Testis (tissue), 2 donors: ENCODE results near the gene MACROH2A1.

Experiments
- POLR2A ChIP-seq: fragments of 450-650 bp; IDR thresholded peaks from one replicate; pipeline ENCODE4 v1.6.1; 2017; ENCODE audit warnings: antibody characterized with exemption, mild to moderate bottlenecking, moderate library complexity
- TF ChIP-seq, protein P1 (sequence below), 3 experiments: fragments of 450-650 bp in 2 of 3; fragments of 200-600 bp in 1 of 3; sonication (generic) in 1 of 3; IDR thresholded peaks; one replicate each; pipeline ENCODE4 v1.5.1; 2016 to 2019; ENCODE audit warnings: antibody characterized with exemption in 3 of 3, mild to moderate bottlenecking in 2 of 3, moderate library complexity in 1 of 3

DNA sequence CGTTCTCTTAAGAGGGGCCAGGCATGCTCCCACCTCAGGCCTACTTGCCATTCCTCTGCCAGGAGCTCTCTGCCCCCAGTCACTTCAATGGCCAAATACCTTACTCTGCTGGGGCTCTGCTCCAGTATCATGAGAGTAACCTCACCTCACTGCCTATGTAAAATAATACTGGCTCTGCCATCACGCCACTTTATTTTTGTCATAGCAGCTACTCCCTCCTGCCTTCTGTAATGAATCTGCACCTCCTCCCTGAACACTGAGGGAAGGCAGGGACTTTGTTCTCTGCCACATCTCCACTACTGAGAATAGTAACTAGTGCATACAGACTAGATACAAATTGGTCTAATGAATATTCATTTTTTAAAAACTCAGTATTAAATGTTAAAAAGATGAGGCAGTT is 33.8 kb downstream of the MACROH2A1 start:
- TF ChIP-seq, protein P1, sequence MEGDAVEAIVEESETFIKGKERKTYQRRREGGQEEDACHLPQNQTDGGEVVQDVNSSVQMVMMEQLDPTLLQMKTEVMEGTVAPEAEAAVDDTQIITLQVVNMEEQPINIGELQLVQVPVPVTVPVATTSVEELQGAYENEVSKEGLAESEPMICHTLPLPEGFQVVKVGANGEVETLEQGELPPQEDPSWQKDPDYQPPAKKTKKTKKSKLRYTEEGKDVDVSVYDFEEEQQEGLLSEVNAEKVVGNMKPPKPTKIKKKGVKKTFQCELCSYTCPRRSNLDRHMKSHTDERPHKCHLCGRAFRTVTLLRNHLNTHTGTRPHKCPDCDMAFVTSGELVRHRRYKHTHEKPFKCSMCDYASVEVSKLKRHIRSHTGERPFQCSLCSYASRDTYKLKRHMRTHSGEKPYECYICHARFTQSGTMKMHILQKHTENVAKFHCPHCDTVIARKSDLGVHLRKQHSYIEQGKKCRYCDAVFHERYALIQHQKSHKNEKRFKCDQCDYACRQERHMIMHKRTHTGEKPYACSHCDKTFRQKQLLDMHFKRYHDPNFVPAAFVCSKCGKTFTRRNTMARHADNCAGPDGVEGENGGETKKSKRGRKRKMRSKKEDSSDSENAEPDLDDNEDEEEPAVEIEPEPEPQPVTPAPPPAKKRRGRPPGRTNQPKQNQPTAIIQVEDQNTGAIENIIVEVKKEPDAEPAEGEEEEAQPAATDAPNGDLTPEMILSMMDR (IDR thresholded peaks at IDR 0.05): no peak
- TF ChIP-seq POLR2A: no peak
